ENCODE measurements around the gene KIAA1549.
"Not testable (repeated sequence)": the region's sequence is repeated elsewhere in the genome, so short reads cannot be mapped to it uniquely, and the experiment has no call there.

The KIAA1549 gene

DNA sequence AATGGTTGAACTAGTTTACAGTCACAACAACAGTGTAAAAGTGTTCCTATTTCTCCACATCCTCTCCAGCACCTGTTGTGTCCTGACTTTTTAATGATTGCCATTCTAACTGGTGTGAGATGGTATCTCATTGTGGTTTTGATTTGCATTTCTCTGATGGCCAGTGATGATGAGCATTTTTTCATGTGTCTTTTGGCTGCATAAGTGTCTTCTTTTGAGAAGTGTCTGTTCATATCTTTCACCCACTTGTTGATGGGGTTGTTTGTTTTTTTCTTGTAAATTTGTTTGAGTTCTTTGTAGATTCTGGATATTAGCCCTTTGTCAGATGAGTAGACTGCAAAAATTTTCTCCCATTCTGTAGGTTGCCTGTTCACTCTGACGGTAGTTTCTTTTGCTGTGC, 40.6 kb downstream of the KIAA1549 start:
- DNase-seq = not testable (repeated sequence)

DNA sequence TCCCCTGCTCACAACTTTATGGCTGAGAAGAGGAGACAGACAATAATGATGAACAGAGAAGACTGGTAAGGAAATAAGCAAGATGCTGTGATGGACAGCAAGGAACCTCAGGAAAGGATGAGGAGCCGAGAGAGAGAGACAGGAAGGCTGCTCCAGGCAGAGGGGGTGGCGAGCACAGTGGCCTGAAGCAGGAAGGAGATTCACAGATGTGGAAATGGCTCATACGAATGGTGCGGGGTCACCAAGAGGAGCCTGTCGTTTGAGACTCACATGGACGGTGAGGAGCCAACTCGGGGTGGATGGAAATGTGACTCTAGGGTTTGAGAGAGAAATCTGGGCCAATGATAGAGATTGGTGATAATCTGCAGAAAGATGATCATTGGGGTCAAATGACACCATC, 43.7 kb downstream of the KIAA1549 start:
- DNase-seq = no peak

DNA sequence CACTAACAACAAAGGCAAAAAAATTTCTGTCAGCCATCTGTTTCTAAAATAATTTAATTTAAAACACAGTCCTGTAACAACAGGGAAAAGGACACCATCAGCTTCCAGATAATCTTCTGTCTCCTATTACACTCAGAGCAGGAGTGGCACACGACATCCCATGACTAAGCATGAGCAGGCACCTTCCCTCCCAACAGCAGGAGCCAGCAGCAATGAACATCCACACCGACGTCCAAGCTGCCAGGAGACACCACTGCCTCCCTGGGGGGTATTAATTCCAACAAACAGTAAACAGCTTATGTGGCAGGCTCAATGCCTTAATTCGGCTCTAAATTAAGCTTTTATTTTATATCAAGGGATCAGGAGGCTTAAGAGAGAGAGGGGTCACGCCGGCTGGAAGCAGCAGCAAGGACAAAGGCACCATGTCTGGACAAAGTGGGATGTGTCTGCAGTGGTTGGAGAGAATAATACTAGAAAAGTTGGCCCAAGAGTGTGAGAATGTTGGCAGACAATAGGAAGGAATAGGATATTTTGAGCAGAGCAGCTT, 45.7 kb downstream of the KIAA1549 start:
- DNase-seq = peak; percentile 78

DNA sequence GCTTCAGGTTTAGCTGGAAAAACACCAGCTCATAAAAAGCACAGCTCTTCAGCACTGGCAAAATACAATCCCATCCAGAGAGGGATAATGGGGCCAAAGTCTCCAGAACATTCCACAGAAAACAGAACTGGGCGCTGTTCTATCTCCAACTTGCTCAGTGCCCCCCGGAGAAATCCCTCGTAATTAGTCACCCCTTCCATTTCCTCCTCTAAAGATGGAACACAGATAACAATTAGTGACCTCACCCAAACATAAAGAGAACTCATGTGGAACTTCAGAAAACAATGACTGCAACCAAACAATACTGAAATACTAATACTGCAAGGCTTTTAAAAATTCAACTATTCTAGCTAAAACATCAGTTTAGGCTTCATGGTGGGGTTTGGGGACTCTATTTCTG, 46.3 kb downstream of the KIAA1549 start:
- peak; percentile 40 for DNase-seq

DNA sequence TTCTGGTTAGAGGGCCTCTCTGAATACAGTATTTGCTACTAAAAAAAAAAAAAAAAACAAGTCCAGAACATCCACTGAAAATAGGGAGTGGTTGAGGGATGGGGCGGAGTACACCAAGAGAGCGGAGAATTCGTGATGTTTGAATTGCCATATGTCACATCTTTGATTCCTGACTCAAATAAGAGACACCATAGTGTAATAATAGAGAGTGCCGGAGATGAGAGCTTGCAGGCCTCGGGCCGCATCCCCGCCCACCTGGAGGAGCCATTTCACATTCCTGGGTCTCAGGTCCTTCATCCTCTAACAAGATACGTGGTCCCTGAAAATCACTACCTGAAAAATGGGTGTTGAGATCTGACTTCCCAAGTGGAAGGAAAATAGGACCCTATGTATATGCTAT, 46.8 kb downstream of the KIAA1549 start:
- no peak for DNase-seq

DNA sequence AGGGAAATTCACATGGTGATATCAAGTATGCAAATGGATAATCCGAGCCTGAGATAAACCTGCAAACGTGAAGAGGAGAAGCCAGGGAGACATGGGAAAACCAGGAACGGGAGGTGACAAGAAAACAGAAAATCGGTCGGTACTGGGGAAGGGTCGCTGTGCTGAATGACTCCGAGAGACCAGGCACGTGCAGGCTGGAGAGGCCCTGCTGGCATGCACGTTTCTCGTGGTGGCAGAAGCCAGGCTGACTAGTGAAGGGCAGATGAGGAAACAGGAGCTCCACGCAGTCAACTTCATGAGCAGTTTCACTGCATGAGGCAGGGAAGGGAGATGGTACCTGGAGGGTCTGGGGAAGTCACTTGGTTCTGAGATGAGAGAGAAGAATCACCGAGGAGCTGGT, 48.3 kb downstream of the KIAA1549 start:
- no peak for DNase-seq

DNA sequence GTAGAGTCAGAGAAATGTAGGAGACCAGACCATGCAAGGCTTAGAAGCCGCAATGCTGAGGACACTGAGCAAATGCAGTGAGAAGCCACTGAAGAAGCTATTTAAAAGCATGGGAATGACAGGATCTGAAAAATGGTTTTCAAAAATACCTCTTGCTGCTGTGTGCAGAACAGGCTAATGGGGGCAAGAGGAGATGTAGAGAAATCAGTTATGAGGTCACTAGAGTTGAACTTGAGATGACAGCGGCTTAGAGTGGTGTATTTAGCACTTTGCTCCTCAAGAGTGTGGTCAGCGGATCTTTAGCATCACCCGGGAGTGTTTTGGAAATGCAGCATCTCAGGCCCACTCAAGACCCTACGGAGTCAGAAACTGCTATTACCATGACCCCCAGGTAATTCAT, 48.8 kb downstream of the KIAA1549 start:
- no peak for DNase-seq

DNA sequence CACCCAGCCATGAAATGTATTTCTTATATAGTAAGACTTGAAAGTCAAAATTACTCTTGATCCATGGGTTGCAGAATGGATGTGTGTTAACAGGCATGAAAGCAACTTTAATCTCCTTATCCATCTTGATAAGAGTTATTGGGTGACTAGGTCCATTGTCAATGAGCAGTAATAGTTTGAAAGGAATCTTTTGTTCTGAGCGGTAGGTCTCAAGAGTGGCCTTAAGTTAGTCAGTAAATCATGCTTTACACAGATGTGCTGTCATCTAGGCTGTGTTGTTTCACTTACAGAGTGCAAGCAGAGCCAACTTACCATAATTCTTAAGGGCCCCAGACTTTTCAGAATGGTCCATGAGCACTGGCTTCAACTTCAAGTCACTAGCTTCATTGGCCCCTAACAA, 51.2 kb downstream of the KIAA1549 start:
- no peak for DNase-seq

DNA sequence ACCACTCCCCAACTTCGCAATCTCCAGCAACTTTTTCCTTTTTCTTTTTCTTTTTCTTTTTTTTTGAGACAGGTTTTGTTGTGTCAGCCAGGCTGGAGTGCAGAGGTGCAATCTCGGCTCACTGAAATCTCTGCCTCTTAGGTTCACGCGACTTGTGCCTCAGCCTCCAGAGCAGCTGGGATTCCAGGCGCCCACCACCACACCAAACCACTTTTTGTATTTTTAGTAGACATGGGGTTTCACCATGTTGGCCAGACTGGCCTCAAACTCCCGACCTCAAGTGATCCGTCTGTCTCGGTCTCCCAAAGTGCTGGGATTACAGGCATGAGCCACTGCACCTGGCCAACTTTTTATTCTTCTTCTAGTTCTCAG, 55.0 kb downstream of the KIAA1549 start:
- no peak for DNase-seq

DNA sequence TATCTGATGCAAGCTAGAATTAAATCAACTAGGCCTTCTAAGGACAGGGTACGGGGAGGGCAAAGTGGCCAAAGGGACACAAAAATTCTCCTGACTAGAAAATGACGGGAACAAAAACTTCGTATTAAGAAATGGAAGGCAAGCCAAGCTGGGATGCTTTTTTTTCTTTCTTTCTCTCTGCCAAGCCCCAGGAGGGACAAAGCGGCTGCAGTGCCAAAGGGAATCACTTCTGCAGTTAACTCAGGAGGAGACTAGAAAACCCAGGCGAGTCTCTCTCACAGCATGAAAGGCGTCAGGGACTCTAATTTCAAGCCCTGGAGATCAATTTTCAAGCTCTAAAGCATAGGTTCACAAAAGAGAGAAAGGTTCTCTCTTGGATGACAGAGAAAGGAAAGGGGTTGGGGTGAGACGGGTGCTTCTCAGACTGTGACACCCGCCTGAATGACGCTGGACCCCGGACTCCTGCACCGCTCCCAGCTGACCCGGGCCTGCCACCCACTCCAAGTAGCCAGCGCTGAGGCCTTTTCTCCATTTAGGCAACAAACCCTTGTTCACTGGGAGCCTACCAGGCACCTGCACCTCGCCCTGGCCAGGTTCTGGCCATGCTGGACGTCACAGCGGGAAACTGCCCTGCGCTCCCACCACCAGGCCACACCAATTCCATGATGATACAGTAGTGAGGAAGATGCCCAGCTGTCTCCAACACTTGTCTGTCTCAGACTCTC, 56.5 kb downstream of the KIAA1549 start:
- peak; percentile 60 for DNase-seq

DNA sequence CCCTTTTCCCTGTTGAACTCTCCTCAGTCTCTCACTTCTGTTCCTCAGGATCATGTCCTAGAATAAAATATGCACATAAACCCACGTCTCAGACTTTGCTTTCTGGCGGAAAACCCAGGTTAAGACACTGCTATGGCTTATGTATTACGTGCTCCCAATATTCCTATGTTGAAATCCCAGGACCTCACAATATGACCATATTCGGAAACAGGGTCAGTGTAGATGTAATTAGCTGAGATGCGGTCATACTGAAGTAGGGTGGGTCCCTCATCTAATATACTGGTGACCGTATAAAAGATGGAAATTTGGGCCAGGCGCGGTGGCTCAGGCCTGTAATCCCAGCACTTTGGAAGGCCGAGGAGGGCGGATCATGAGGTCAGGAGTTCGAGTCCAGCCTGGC, 59.9 kb downstream of the KIAA1549 start:
- no peak for DNase-seq

DNA sequence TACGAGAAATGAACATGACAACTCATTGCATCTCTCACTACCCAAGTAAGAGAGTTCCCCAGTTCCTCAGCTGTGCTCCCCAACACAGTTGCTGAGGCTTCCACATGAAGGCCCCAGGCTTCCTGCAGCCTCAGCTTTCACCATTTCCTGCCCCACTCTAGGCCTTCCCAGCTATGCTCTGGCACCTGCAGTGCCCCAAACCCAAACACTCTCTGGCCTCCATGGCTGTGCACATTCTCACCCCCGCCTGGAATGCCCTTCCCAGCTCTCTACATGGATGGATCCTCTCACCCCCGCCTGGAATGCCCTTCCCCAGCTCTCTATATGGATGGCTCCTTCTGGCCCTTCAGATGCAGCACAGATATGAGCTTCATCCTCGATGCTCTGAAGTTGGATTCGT, 61.3 kb downstream of the KIAA1549 start:
- no peak for DNase-seq

DNA sequence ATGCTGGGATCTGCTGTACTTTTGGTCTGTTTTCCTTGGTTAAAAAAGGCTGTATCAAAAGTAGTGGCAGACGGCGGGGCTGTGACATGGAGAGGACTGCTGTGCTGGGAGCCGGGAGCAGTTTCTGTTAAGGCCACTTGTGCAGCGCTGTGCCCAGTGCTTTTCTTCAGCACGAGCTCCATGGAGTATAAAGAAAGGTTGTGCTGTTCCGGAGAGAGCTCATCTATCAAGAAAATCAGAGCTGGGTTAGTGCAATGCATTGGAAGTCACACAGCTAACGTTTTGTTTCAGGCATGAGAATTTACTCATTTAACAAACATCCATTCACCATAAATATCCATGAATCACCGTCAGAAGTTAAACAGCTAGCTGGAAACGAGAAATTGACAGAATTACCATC, 62.0 kb downstream of the KIAA1549 start:
- DNase-seq = no peak

DNA sequence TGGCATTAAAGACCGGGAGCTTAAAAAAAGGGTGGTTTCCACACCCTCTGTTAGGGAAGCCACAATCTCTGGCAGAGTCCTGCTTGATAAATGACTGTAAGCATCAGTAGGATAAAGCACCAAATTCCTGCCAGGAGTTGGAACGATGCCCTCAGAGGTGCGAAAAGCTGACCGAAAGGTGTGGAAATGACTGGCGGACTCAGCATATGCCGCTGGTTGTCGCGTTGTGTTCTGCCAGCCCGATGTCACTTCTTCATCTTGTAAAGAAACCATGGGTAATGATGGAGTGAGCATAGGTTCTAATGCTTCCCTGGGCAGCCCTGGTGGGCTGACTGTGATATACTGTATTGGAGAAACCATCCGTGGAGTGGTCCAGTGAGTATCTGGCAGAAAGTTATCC, 62.4 kb downstream of the KIAA1549 start:
- no peak for DNase-seq

DNA sequence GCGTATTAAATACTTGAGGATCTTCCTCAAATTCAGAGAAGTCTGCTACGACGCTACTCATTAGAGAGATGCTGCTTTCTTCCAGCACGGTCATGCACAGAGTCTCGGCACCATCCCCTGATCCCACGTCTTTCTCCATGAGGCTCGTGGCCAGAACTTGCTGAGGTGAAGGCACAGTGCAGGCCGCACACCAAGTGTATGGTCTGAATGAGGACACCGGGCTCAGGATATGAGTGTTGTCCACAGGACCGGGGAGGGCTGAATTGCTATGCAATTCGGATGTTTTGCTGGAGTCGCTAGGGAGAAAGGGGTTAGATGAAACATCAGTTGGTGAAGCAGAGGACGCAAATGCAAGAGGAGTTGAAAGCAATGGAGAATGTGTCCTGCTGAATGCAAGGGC, 63.0 kb downstream of the KIAA1549 start:
- DNase-seq = no peak

DNA sequence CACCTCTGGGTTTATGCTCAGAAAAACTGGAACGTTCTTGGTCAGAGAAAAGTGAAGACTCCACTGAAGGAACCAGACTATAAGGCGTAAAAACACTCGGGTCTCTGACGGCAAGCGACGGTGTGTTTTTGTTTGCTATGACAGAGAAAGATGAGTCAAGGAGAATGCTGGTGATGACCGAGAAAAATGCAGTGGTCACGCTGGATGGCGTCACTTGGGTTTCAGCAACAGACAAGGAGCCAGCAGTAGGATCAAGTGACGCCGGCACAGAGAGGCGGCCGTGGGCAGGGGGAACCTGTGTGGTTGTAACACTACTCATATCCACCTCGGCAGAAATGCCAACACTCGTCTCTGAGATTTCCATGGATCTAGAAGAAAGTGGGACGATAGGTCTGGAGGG, 63.4 kb downstream of the KIAA1549 start:
- DNase-seq = no peak

DNA sequence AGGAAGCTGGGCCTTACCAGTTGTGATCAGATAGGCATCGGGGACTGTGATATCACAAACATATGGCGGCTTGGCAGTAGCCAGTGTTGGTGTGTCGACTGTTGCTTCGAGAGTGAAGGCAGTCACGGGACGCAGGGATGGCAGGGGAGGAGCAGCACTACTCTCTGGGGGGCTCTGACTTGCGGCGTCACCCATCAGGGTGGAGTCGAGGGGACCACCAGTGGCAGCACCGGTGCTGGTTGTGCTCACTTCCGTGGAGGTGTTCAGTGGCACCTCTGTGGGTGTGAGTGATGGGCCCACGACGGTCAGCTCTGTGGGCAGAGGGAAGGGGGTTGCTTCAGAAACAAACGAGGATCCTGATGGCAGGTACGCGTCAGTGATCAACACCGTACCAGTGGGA, 64.5 kb downstream of the KIAA1549 start:
- no peak for DNase-seq

DNA sequence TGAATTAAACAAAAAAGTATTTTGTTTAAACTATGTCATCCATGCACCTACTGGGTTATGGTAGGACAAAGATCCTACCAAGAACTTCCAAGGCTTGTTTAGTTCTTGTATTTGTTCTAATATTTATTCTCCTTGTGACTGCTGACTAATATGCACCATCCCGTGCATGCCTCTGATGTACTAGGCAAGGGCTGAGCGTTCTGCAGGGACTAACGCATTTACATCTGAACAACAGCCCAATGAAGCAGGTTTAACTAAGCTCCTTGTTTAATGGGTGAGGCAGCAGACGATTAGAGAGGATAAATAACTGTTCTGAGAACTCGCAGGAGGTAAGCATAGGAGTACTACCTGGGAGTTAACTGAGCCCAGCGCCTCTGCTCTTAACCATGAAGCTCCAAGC, 64.9 kb downstream of the KIAA1549 start:
- no peak for DNase-seq

DNA sequence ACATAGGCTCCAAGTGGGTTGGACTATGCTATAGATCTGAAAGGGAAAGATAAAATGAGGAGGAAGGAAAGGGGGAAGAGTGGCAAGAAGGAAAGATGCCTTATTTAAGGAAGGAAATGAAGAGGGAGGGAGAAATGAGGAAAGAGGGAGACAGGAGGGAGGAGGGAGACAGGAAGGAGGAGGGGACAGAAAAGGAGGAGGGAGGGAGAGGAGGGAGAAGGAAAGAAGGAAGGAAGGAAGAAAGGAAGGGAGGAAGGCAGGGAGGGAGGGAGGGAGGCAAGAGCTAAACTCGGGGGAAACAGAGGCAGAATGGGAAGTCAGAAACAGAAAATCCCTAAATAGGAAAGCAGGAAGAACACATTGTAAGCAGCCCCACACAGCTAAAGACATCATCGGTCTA, 67.4 kb downstream of the KIAA1549 start:
- no peak for DNase-seq

DNA sequence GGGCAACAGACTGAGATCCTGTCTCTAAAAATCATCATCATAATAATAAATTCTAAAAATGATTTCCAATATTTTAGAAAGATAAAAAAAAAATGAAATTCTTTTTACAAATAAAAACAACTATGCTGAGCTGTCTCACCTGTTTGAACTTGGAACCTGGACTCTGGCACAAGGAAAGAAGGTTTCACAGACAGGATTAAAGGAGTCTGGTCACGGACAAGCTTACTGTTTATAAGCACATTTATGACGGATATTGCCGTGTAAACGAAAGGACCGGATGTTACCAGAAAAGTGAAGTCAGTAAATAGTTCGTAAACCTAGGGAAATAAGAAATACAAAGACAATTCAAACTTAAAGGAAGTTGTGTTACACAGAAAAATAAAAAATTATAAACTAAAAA, 70.2 kb downstream of the KIAA1549 start:
- no peak for DNase-seq

DNA sequence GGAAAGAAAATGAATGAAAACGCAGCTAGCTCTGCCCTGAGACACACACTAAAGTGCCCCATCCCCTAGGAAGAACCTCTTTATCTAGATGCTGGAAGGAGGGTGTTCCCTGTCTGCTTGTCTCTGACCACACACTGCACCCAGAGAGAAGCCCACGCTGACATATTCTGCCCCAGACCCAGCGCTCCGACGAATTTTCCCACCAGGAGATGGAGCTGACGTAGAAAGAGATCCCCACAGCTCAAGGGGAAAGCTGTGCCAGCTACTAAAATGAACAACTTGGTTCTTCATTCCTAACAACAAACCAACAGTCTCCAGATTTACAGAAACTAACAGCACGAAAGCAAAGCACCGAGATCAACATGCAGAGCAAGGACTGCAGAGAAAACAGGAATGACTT, 73.3 kb downstream of the KIAA1549 start:
- DNase-seq = no peak

DNA sequence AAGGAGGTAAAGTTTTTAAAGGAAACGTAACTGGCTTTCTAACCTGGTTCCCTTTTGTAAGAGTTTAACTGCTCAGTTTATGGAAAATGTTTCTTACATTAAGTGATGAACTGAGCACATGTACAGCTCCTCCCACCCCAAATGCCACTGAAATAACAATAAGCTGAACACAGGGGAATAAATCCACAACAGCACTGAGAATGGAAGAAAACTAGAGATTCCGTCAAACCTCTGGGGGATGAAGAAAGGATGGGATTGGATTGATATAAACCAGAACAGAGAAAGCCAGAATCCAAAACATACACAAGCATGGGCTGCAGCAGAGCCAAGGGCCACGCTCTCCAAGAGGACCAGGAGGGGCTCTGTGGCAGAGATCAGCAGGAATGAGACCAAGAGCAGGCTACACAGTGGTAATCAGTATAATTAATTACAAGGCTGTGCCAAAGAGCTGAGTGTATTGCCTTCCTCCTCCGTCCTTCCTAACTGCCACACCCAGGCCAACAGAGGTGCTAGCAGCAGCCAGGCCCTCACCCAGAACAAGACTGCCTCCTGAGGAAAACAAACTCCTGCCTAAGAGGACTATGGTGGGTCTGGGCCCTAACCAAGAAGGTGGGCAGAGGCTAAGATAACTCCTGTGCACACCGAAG, 73.9 kb downstream of the KIAA1549 start:
- DNase-seq = no peak

DNA sequence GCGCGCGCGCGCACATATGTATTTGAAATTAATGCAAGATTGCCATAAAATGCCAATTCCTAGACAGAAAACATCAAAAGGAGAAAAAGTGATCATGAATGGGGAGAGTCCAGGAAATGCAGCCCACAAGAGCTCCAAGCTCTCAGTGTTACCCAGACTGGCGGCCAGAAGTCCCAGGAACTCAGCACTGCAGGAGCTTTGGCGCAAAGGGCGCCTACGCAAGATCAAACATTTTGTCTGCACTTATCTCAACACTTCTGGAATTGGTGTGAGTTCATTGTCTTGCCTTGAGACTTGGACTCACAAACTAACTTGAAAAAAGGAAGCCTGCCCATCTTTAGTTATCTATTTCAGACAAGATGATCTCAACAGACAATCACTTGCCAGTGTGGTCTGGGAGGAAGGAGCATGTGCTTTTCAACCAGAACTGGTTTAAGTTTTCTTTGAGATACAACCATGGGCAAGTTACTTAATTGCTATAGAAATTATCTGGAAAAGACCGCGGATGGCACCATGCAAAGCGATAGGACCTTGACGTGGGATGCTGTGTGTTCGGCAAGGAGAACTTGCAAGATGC, 77.2 kb downstream of the KIAA1549 start:
- DNase-seq = no peak

DNA sequence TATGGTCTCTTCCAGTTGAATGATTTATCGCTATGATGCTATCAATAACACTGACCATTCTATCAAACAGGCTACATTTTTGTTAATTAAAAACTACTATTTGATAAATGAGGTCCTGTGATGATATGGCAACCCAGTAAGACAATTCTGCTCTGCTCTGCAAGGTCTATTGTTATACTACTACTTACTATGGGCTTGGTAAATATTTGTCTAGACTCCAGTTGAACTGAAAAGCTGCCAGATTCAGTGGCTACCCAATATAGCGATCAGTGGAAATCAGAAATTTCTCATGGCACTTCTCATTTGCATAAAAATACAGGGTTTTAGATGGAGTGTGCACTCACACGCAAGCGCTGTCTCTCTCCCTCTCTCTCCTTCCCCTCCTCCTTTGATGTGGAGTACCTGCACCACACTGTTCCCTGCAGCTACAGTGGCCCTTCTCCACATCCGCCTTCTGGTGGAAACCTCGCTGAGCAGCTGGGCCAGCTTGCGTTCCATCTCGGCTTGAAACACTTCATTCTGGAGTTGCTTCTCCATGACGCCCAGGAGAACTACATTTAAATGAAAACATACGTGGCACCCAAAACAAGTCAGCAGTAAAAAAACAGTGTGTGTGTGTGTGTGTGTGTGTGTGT, 77.9 kb downstream of the KIAA1549 start:
- no peak for DNase-seq

Measured in eye (tissue), 1 donor.